NT2/D1 (cell line): ENCODE data around the gene SAT2.

Experiments used
- SUZ12 ChIP-seq: IDR thresholded peaks from 2 replicates; pipeline ENCODE4 v1.6.1; 2011; ENCODE audit not compliant: insufficient read length, insufficient read depth; ENCODE audit errors: extremely low read depth
- YY1 ChIP-seq: IDR thresholded peaks from 2 replicates; pipeline ENCODE4 v1.6.1; 2011; ENCODE audit not compliant: insufficient read length, insufficient read depth
- ZNF274 ChIP-seq: IDR thresholded peaks from 2 replicates; pipeline ENCODE4 v1.6.1; 2011; ENCODE audit warnings: mild to moderate bottlenecking, low read depth, low read length

GRCh38 chr17:7644775-7645174 lies 17.2 kb upstream of the SAT2 start:
- TF ChIP-seq ZNF274: no peak
- no peak for TF ChIP-seq YY1
- TF ChIP-seq SUZ12: no peak
